Subcutaneous adipose tissue (tissue), 4 donors: ENCODE data around the gene TOM1L1. TPM values are rescaled to one million over a fixed set of nuclear protein-coding genes. Genes with fewer than 3 reads are reported as not detected.

Source experiments
- CTCF ChIP-seq: fragments of 450-650 bp; IDR thresholded peaks from one replicate; pipeline ENCODE4 v1.5.1; 2016; ENCODE audit warnings: low read depth, mild to moderate bottlenecking, control low read depth, antibody characterized with exemption, moderate library complexity
- total RNA-seq, 4 donors: library from RNA; depleted of rRNA; stranded (reverse); fragments of >200 nt; gene quantifications; one replicate each; pipeline ENCODE4 v1.1.0, GENCODE V29; 2016

TOM1L1 gene
- total RNA-seq, 4 donors from 2014 or later: 10.7 to 15.9 (median 12.4) TPM

GRCh38 chr17:54907376-54907775 is 6.7 kb downstream of the TOM1L1 start:
- TF ChIP-seq CTCF: no peak

GRCh38 chr17:54909766-54910165 is 9.1 kb downstream of the TOM1L1 start:
- no peak for TF ChIP-seq CTCF

GRCh38 chr17:54916721-54917120 is 16.1 kb downstream of the TOM1L1 start:
- TF ChIP-seq CTCF: no peak

- no peak for TF ChIP-seq CTCF
These were observed 18.8 kb downstream of the TOM1L1 start for GRCh38 chr17:54919425-54919824.

GRCh38 chr17:54920819-54921218 is 20.2 kb downstream of the TOM1L1 start:
- no peak for TF ChIP-seq CTCF

GRCh38 chr17:54924405-54924804 is 23.8 kb downstream of the TOM1L1 start:
- TF ChIP-seq CTCF: no peak

- TF ChIP-seq CTCF: no peak
These were observed 26.9 kb downstream of the TOM1L1 start for GRCh38 chr17:54927525-54927924.
